OCI-LY7 (cell line): ENCODE data around the gene PRSS38.

Experiments used
- CTCF ChIP-seq: fragments of 200-600 bp; sonication (generic); conservative IDR thresholded peaks from 2 replicates; pipeline ENCODE4 v1.5.1; 2014; ENCODE audit warnings: mild to moderate bottlenecking, antibody characterized with exemption, low read length, moderate library complexity, mixed read lengths
- EZH2phosphoT487 ChIP-seq: fragments of 200-600 bp; sonication (generic); IDR thresholded peaks from 2 replicates; pipeline ENCODE4 v1.6.1; 2018; ENCODE audit warnings: low read depth, borderline replicate concordance, mild to moderate bottlenecking, mixed run types, antibody characterized with exemption, low read length, moderate library complexity, mixed read lengths

GRCh38 chr1:227796359-227796915, 19.0 kb upstream of the PRSS38 start:
- no peak for TF ChIP-seq CTCF
- TF ChIP-seq EZH2phosphoT487 = no peak
